Keratinocyte (primary cell): ENCODE results near the gene PSD4.

Experiments used
- CTCF ChIP-seq, 3 experiments: IDR thresholded peaks in 1 of 3; conservative IDR thresholded peaks in 1 of 3; optimal IDR thresholded peaks in 1 of 3; 2 replicates in 2 of 3; 3 replicates in 1 of 3; pipeline versions ENCODE3 to v1.5.1; 2011; ENCODE audit warnings: low read length in 3 of 3, mild to moderate bottlenecking in 3 of 3, moderate library complexity in 2 of 3, control low read depth in 1 of 3, inconsistent platforms in 1 of 3; ENCODE audit not compliant: insufficient read depth in 2 of 3; ENCODE audit errors: extremely low read depth in 1 of 3
- EZH2 ChIP-seq: IDR thresholded peaks from one replicate; pipeline ENCODE4 v1.6.1; 2012; ENCODE audit warnings: inconsistent platforms, mild to moderate bottlenecking, low read length, moderate library complexity

- TF ChIP-seq CTCF (optimal IDR thresholded peaks at IDR 0.05 in 1 of 3, IDR thresholded peaks at IDR 0.05 in 1 of 3, conservative IDR thresholded peaks at IDR 0.05 in 1 of 3; ENCODE audit: extremely low read depth in 1 of 3, insufficient read depth in 2 of 3, low read length in 3 of 3) (no peak), EZH2 (no peak)
These were observed 17.1 kb downstream of the PSD4 start for GRCh38 chr2:113190871-113191270.
